Lung microvascular endothelial cell (primary cell): Measurements from ENCODE around the gene MRPL23. TPM values are rescaled to one million over a fixed set of nuclear protein-coding genes. Genes with fewer than 3 reads are reported as not detected.

Source experiments
- DNase-seq, 2 donors: peaks; one replicate each; pipeline versions ENCODE4 v3.0.0 to v3.0.0-alpha.2; 2010; ENCODE audit warnings: low read depth in 2 of 2
- total RNA-seq: library from RNA; depleted of rRNA; stranded (reverse); fragments of >200 nt; gene quantifications from 2 replicates; pipeline ENCODE4 v1.2.1, GENCODE V29; 2014

MRPL23 gene
- total RNA-seq, result 58.0 and 77.6 TPM in 2 replicates

DNA sequence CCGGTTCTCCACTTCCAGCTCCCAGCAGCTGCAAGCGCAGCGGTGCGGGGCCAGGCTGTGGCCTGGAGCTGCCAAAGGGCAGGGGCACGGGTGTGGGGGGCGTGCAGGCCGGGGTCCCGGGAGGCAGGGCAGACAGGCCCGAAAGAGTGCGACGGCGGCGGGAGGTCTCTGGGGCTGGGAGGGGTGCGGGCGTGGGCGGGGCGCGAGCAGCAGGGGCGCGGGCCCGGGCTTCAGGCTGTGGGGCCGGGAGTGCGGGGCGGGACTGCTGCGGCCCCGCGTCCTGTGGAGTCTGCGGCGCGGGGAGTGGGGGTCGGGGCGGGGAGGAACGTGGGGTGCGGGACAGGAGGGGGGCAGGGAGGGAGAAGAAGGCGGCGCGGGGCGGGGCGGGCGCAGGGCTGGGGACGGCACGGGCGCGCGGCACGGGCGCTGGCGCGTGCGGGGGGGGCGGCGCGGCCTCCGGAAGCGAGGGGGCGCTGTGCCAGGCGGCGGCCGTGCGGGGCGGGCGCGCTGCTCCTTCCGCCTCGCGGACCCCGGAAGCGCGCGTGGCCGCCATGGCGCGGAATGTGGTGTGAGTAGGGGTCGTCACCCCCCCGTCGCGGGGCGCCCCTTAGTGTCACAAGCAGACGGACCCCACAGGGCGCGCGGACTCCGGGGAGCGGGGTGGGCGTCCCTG lies at the start of gene MRPL23:
Gene MRPL23 (plus strand): TSS at position 521 of the 673 bp plus-strand sequence. CDS start 31 bp downstream, at position 552.
- DNase-seq, result no peak

DNA sequence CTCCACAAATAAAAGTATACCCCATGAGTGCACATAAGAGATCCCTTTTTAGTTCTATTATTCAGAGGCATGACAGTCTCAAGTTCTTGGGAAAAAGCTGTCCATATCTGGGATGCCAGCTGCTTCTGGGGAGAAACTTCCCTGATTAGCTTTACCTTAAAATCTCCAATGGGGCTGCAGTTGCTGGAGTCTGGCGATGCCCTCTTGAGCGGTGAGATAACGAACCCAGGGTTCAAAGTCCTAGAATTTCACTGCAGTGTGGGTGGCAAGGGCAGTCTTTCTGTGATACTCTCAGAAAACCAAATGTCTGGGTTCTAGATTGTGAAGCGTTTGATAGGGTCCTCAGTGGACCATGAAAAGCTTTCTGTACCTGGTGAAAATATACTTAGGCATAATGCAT lies 48.0 kb upstream of the MRPL23 start:
- no peak for DNase-seq

- peak in 1 of 2 donors; percentile 46 for DNase-seq
Measured at GRCh38 chr11:1899686-1900085, 47.4 kb upstream of the MRPL23 start.

GRCh38 chr11:1906181-1906580 lies 41.0 kb upstream of the MRPL23 start:
- DNase-seq, result peak in 1 of 2 donors; percentile 62

- DNase-seq, result peak in 1 of 2 donors; percentile 12
Measured at GRCh38 chr11:1906611-1907423, 40.3 kb upstream of the MRPL23 start.

DNA sequence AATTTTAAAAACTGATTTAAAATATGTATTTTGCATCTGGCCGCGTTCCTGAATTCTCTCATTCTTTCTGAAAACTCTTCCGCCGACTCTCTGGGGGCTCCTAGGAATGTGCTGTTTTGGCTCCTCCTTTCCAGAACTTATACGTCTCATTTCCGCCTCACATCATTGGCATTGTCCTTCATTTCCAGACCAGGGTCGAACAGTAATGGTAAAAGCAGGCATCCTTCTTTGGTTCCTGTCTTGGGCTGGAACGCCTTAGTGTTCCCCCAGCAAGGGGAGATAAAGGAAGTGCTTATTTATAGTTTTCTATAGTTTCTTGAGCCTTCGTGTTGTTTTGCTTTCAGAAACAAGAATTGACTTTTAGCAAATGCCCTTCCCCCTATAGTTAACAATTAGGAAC lies 38.5 kb upstream of the MRPL23 start:
- DNase-seq, result peak in 1 of 2 donors; percentile 39

DNA sequence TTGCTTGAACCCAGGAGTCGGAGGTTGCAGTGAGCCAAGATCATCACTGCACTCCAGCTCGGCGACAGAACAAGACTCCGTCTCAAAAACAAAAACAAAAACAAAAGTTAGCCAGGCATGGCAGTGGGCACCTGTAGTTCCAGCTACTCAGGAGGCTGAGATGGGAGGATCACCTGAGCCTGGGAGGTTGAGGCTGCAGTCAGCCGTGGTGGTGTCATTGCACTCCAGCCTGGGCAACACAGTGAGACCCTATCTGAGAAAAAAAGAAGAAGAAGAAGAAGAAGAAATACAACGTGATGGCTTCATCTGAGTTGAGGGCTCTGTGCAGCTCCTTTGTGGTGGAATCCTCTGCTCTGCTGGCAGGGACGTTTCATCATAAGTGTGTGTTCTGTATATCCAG lies 37.6 kb upstream of the MRPL23 start:
- no peak for DNase-seq

- no peak for DNase-seq
Measured at GRCh38 chr11:1912289-1912878, 34.7 kb upstream of the MRPL23 start.

- no peak for DNase-seq
Measured at GRCh38 chr11:1913271-1914060, 33.7 kb upstream of the MRPL23 start.

GRCh38 chr11:1915795-1916131 lies 31.4 kb upstream of the MRPL23 start:
- DNase-seq, result no peak

GRCh38 chr11:1916132-1916985 lies 30.8 kb upstream of the MRPL23 start:
- no peak for DNase-seq

DNA sequence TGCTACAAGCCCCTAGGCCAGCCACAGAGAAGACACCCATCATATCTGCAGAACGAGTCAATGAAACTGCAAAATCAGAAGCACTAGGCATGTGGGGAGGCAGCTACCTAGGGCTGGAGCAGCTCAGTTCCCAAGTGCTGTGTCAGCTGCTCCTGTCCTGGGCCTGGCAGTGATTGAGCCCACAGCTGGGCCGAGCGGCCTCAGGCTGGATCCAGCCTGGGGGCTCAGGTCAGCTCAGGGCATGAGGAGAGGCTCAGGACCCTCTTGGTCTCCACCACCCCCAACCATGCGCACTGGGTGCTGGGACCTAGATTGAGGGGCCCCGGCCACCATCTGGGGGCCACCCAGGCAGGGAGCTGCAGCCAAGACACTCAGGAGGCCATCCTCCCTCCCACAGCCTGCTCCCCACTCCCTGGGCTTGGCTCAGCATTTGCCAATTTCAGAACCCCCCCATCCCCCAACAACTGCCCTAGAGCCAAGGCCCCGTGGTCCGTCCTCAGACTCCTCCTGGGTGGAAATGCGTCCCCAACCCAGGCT lies 30.1 kb upstream of the MRPL23 start:
- no peak for DNase-seq

- no peak for DNase-seq
Measured at GRCh38 chr11:1917523-1918435, 29.4 kb upstream of the MRPL23 start.

- no peak for DNase-seq
Measured at GRCh38 chr11:1918436-1919315, 28.5 kb upstream of the MRPL23 start.

GRCh38 chr11:1919391-1920127 lies 27.6 kb upstream of the MRPL23 start, which contains the start of gene TNNT3:
TNNT3 (plus strand) TSS chr11:1919703; CDS start chr11:1922875, 3,172 bp downstream.
- DNase-seq, result no peak

DNA sequence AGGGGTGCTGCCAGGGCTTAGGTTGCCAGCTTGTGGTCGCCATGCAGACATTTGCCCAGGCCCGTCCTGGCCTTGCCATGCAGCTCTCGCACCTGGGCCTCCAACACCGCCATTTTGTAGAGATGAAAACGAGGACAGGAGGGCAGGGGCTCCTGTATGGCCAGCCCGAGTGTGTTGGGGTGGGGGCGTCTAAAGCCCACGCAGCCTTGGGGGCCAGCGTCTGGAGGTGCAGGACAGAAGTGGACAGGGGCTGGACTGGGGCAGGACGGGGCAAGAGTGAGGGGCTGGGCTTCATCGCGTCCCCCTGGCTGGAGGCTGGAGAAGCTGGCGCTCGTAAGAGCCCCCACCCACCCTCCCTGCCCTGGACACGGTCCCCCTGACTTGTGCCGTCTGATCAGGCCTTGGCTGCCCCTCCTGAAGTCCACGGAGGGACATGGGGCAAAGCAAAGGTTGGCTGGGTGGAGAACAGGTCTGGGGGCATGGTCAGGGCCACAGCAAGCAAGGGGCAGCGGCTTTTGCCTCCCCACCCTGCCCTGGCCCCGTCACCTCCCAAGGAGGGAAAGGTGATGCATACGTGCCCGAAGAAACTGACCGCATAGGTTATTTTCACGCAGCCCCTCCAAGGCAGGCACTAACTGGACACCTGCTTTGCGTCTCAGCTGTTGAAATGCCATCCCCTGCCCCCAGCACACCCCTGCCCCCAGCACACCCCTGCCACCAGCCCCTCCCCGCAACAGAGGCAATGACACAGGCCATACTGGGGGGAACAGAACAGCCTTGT lies 26.8 kb upstream of the MRPL23 start:
- no peak for DNase-seq
